ENCODE results near the gene KCNH1. TPM values are rescaled to one million over a fixed set of nuclear protein-coding genes. Genes with fewer than 3 reads are reported as not detected.
A peak's percentile ranks its signal among the peaks of the same experiment; 100 is the strongest.

KCNH1 gene
- polyA plus RNA-seq, 10 donors: 0.25 to 0.82 (median 0.37) TPM

DNA sequence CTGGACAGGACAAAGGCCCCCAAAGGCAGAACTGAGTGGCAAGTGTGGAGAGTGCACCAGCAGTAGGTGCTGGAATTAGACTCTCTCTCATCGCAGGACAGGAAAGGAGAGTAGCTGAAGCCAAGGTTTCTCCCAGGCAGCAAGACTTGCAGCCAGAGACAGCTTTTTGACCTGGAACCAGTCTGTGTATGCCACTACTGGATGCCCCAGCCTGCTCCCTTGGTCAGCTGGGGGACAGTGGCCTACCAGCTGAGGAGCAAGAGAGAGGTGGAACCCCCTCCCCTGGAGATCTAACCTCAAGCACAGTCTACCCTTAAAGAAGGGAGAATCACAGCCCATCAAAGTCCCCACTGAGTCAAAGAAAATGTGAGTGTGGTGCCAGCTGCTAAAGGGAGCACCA, 375.7 kb downstream of the KCNH1 start:
- DNase-seq: no peak

DNA sequence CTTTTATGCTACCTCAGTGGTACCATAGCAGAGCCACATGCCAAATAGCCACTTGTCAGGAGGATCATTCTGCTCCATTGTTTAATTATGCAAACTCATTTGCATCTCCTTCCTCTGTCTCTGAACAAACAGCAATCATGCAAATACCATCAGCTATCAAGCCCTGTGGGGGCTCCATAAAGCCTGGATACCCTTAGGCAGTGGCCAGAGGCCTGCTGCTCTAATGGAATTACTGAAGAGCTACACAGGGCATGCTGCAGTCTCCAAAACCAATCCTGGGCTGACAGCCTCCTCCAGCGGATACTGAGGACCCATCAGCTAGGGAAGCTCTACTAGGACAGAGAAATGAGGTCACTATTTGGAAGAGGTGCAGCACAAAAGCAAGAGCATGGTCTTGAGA, 376.3 kb downstream of the KCNH1 start:
- no peak for DNase-seq

- DNase-seq: no peak
These were observed 377.8 kb downstream of the KCNH1 start for GRCh38 chr1:210755991-210756659.

- DNase-seq: peak in 2 of 3 donors; percentile 17 to 35
These were observed 378.9 kb downstream of the KCNH1 start for GRCh38 chr1:210754878-210755665.

DNA sequence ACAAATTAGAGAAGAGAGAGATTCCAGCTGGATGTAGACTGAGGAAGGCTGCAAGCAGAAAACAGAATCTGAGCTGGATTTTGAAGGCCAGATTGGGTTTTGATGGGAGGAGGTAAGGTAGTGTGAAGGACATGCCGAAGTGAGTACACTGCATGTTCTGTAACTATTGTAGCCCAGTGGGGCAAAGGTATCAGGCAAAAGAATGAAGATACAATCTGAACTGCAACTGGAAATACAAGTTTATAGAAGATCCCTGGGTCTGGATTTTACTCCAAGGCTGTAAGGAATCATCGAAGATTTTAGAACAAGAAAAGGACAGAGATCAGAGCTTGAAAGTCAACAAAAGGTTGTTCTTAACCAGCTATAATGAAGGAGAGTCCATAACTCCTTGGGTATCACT, 382.0 kb downstream of the KCNH1 start:
- no peak for DNase-seq

DNA sequence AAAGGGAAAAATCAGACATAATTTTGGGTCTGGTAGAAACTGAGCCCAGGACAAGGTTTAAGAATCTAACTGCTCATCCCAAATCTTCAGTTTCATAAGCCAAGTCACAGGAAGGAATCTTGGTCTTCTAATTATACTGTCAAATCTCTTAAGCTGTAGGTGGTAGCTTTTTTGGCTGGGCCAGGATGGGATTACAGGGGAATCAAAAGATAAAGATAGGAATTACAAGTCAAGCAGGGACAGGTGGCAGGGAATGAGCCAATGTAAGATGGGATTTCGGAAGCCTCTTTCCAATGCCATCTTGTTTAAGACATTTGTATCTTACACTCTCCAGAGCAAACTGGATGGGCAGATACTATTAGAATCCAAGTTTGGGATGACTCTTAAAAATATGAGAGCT, 383.5 kb downstream of the KCNH1 start:
- no peak for DNase-seq

- no peak for DNase-seq
These were observed 385.2 kb downstream of the KCNH1 start for GRCh38 chr1:210748796-210749195.

DNA sequence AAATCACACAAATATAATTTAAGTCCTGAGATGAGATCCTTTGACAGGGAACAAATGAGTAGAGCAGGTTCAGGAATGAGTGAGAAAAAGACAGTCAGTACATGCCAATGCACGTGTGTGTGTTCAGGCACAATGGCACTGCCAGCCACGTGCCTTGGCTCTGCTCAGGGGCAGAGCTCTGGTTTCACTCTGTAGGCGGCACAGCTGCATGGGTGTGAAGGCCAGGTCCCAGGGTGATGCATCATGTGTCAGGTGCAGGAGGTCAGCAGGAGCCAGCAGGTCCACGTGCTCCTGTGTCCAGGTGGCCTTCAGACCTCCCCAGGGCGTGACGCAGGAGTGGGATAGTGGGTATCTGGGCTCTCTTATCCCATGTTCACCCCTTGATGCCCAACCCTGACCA, 386.1 kb downstream of the KCNH1 start:
- peak; percentile 14 to 45 (median 23) for DNase-seq

GRCh38 chr1:210747112-210747511, 386.8 kb downstream of the KCNH1 start:
- DNase-seq: no peak

GRCh38 chr1:210746024-210746731, 387.8 kb downstream of the KCNH1 start:
- DNase-seq: no peak

DNA sequence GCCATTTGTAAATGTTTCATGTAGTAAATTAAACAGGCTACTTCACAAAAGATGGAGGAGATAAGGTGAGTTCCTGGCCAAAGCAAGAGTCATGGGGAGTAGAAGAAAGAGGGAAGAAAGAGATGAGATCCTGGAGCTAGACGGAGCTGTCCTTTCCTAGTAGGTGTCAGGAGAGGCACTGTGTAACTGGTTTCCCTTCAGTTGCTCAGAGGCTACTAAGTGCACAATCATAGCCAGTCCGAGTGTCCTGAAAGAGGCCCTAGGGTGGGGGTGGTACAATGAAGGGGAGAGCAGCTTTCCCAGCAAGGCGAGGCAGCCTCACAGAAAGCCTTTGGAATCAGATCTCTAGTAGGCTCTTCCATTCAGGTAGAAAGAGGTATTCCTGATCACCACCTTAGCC, 390.9 kb downstream of the KCNH1 start:
- no peak for DNase-seq

GRCh38 chr1:210741564-210741963, 392.4 kb downstream of the KCNH1 start:
- no peak for DNase-seq

- DNase-seq: no peak
These were observed 394.3 kb downstream of the KCNH1 start for GRCh38 chr1:210739627-210740026.

- no peak for DNase-seq
These were observed 395.7 kb downstream of the KCNH1 start for GRCh38 chr1:210738256-210738655.

DNA sequence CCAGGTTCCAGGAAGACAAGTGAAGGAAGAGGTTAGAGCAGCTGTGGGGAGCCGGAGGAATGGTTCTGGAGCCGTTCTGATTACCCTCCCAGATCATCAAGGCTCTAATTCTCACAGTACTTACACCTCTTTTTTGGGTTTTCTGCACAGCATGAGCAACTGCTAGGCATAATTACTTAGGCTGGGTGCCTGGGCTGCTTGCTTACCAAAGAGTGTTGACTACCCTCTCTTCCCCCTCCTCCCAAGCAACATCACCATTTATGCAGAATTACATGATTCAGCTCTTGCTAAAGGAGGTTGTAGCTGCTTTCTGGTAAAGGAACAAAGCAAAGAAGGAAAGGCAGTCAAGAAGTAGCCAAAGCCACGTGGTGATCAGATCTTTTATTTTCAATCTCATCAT, 397.2 kb downstream of the KCNH1 start:
- no peak for DNase-seq

- DNase-seq: no peak
These were observed 402.4 kb downstream of the KCNH1 start for GRCh38 chr1:210731597-210731996.

DNA sequence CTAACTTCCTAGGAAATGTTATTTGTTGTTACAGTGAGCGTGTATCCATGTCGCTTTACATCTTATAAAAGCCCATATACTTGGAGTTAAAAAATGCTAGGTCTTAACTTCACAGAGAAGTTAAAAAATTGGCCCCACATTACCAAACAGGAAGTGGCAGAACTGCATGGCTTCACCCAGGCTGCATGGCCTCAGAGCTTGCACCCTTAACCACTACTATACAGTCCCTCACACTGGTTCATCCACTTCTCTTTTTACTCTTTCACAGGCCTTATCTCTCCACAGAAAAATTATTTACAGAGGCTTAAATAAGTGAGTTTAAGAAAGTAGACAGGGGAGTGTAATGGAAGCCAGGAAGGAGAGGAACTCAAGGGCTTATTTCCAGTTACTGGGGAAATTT, 402.8 kb downstream of the KCNH1 start:
- DNase-seq: no peak

GRCh38 chr1:210730023-210730422, 403.9 kb downstream of the KCNH1 start:
- no peak for DNase-seq

- DNase-seq: no peak
These were observed 405.4 kb downstream of the KCNH1 start for GRCh38 chr1:210728437-210729149.

- DNase-seq: no peak
These were observed 406.2 kb downstream of the KCNH1 start for GRCh38 chr1:210727709-210728108.

- DNase-seq: peak; percentile 31 to 52 (median 48)
These were observed 407.3 kb downstream of the KCNH1 start for GRCh38 chr1:210726621-210727020.

DNA sequence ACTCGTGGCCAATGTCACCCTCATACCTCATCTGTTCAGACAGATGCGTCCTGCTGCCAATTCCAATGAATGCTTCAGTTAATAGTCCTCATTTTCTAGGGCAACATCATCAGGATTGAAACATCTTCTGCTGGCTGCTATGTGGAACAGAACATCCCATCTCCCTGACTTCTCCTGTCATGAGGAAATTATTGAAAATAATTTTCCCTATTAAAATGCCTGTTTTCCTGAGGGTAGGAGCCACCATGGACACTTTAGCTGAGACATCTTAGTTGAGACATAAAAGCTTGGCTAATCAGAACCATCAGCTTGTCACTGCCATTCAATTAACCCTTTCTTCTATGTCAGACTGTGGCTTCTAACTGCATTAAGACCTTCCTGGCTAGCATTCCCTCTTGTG, 409.2 kb downstream of the KCNH1 start:
- DNase-seq: no peak

Measured in muscle of back (tissue), 11 donors.